H1 (cell line): ENCODE data around the gene TDRD6.

Source experiments
- CTCF ChIP-seq, 3 experiments: IDR thresholded peaks; 1 replicate in 2 of 3; 2 replicates in 1 of 3; pipeline versions ENCODE4 v1.5.1 to v1.6.1; 2011; ENCODE audit warnings: low read length in 3 of 3, mild to moderate bottlenecking in 3 of 3, inconsistent platforms in 2 of 3, low read depth in 1 of 3, moderate library complexity in 1 of 3; ENCODE audit not compliant: insufficient read depth in 1 of 3; ENCODE audit errors: control extremely low read depth in 1 of 3
- EZH2 ChIP-seq: fragments of 200-600 bp; sonication (generic); IDR thresholded peaks from 2 replicates; pipeline ENCODE4 v1.7.1; 2012; ENCODE audit warnings: low read depth, mild to moderate bottlenecking, moderate library complexity, low read length, inconsistent platforms; ENCODE audit not compliant: severe bottlenecking
- PHF8 ChIP-seq: fragments of 200-600 bp; sonication (generic); conservative IDR thresholded peaks from 2 replicates; pipeline ENCODE4 v1.7.1; 2012; ENCODE audit warnings: low read depth, mild to moderate bottlenecking, inconsistent platforms, low read length, moderate library complexity
- POLR2A ChIP-seq, 2 experiments: IDR thresholded peaks; 1 replicate in 1 of 2; 2 replicates in 1 of 2; pipeline ENCODE4 v1.6.1; 2011; ENCODE audit warnings: low read depth in 2 of 2, low read length in 2 of 2, mild to moderate bottlenecking in 2 of 2; ENCODE audit errors: control extremely low read depth in 1 of 2
- POU5F1 ChIP-seq: IDR thresholded peaks from 2 replicates; pipeline ENCODE4 v1.6.1; 2011; ENCODE audit warnings: low read depth, mild to moderate bottlenecking, low read length, moderate library complexity
- RFX5 ChIP-seq: IDR thresholded peaks from 2 replicates; pipeline ENCODE4 v1.6.1; 2011; ENCODE audit warnings: low read depth, low read length, improper control_type of control experiment, borderline replicate concordance
- SIN3A ChIP-seq, 2 experiments: IDR thresholded peaks in 1 of 2; conservative IDR thresholded peaks in 1 of 2; 2 replicates each; pipeline ENCODE4 v1.6.1; 2011 to 2012; ENCODE audit warnings: low read length in 2 of 2, improper control_type of control experiment in 1 of 2, low read depth in 1 of 2, mild to moderate bottlenecking in 1 of 2
- SIX5 ChIP-seq: IDR thresholded peaks from 2 replicates; pipeline ENCODE4 v1.6.1; 2011; ENCODE audit warnings: mild to moderate bottlenecking, low read depth, low read length
- SP1 ChIP-seq: IDR thresholded peaks from 2 replicates; pipeline ENCODE4 v1.6.1; 2011; ENCODE audit warnings: low read depth, low read length
- SP4 ChIP-seq: IDR thresholded peaks from 2 replicates; pipeline ENCODE4 v1.6.1; 2012; ENCODE audit warnings: low read length, inconsistent platforms

GRCh38 chr6:46688117-46688965, 656 bp downstream of the TDRD6 start:
- TF ChIP-seq SP4: no peak
- TF ChIP-seq CTCF (IDR thresholded peaks at IDR 0.05; ENCODE audit: control extremely low read depth in 1 of 3, insufficient read depth in 1 of 3, low read depth in 1 of 3, low read length in 3 of 3): no peak
- no peak for TF ChIP-seq EZH2
- no peak for TF ChIP-seq PHF8
- no peak for TF ChIP-seq SP1
- no peak for TF ChIP-seq SIX5
- TF ChIP-seq RFX5: no peak
- no peak for TF ChIP-seq POLR2A (IDR thresholded peaks at IDR 0.05; ENCODE audit: control extremely low read depth in 1 of 2, low read depth in 2 of 2, low read length in 2 of 2)
- no peak for TF ChIP-seq SIN3A (conservative IDR thresholded peaks at IDR 0.05 in 1 of 2, IDR thresholded peaks at IDR 0.05 in 1 of 2; ENCODE audit: low read depth in 1 of 2, low read length in 2 of 2)
- no peak for TF ChIP-seq POU5F1
